MM.1S (cell line): Measurements from ENCODE around the gene PSMA8.

Experiments
- CTCF ChIP-seq: fragments of 300-600 bp; sonication (generic); IDR thresholded peaks from 2 replicates; pipeline ENCODE4 v1.5.1; 2016; ENCODE audit warnings: antibody characterized with exemption, low read length, mixed read lengths
- EZH2 ChIP-seq: fragments of 300-600 bp; sonication (generic); optimal IDR thresholded peaks from 2 replicates; pipeline ENCODE3; 2017; ENCODE audit warnings: low read depth, mild to moderate bottlenecking, antibody characterized with exemption, low read length, mixed read lengths

- TF ChIP-seq CTCF, result no peak
- no peak for TF ChIP-seq EZH2
Observed at GRCh38 chr18:26176134-26176533, 42.5 kb downstream of the PSMA8 start.
